HepG2 (cell line): ENCODE data around the gene ANKZF1. TPM values are rescaled to one million over a fixed set of nuclear protein-coding genes. Genes with fewer than 3 reads are reported as not detected.

ENCODE experiments used
- BORCS8-MEF2B ChIP-seq: sonication (generic); formaldehyde crosslinking; IDR thresholded peaks from 2 replicates; pipeline ENCODE4 v1.8.0; 2022; ENCODE audit warnings: mild to moderate bottlenecking, missing genetic modification reagents
- FOXC1 ChIP-seq: sonication (generic); formaldehyde crosslinking; IDR thresholded peaks from 2 replicates; pipeline ENCODE4 v1.8.0; 2022; ENCODE audit warnings: mild to moderate bottlenecking, missing genetic modification reagents, borderline replicate concordance
- MBNL3 ChIP-seq: fragments of 250-450 bp; sonication (Bioruptor Pico); conservative IDR thresholded peaks from 2 replicates; pipeline ENCODE4 v1.8.0; 2022; ENCODE audit warnings: mild to moderate bottlenecking, inconsistent platforms
- MXD4 ChIP-seq: IDR thresholded peaks from 2 replicates; pipeline ENCODE4 v1.6.1; 2016; ENCODE audit warnings: mild to moderate bottlenecking, missing biosample characterization, missing genetic modification reagents
- NFYC ChIP-seq: IDR thresholded peaks from 2 replicates; pipeline ENCODE4 v1.6.1; 2016; ENCODE audit warnings: missing genetic modification reagents, missing compliant biosample characterization
- PHF5A ChIP-seq: IDR thresholded peaks from one replicate; pipeline ENCODE4 v1.6.1; 2018; ENCODE audit warnings: low read depth, missing genetic modification reagents; ENCODE audit not compliant: unreplicated experiment
- RBM39 ChIP-seq: fragments of 200-400 bp; formaldehyde crosslinking; IDR thresholded peaks from one replicate; pipeline ENCODE4 v1.6.1; 2018; ENCODE audit warnings: antibody characterized with exemption, mild to moderate bottlenecking, low read depth, low read length; ENCODE audit not compliant: poor library complexity, severe bottlenecking
- SOX13 ChIP-seq, 3 experiments: fragments of 450-650 bp in 1 of 3; sonication (generic) in 1 of 3; formaldehyde crosslinking in 1 of 3; IDR thresholded peaks in 2 of 3; conservative IDR thresholded peaks in 1 of 3; 2 replicates each; pipeline versions ENCODE4 v1.5.0 to v1.6.1; 2016 to 2020; ENCODE audit warnings: antibody characterized with exemption in 1 of 3, mild to moderate bottlenecking in 1 of 3, missing compliant biosample characterization in 1 of 3, missing genetic modification reagents in 1 of 3, moderate library complexity in 1 of 3
- ZBTB39 ChIP-seq: sonication (generic); formaldehyde crosslinking; IDR thresholded peaks from 2 replicates; pipeline ENCODE4 v1.5.0; 2020; ENCODE audit warnings: missing genetic modification reagents
- ZMAT3 ChIP-seq: sonication (generic); formaldehyde crosslinking; conservative IDR thresholded peaks from 2 replicates; pipeline ENCODE4 v1.7.0; 2021; ENCODE audit warnings: missing genetic modification reagents
- ZNF224 ChIP-seq: sonication (generic); formaldehyde crosslinking; IDR thresholded peaks from 2 replicates; pipeline ENCODE4 v1.5.0; 2020; ENCODE audit warnings: mild to moderate bottlenecking, missing genetic modification reagents
- ZNF432 ChIP-seq: sonication (generic); formaldehyde crosslinking; IDR thresholded peaks from 2 replicates; pipeline ENCODE4 v1.5.0; 2020; ENCODE audit warnings: missing genetic modification reagents, mild to moderate bottlenecking, borderline replicate concordance
- ZNF569 ChIP-seq: sonication (generic); formaldehyde crosslinking; IDR thresholded peaks from 2 replicates; pipeline ENCODE4 v1.5.0; 2020; ENCODE audit warnings: mild to moderate bottlenecking, missing genetic modification reagents, moderate library complexity, borderline replicate concordance
- ZNF609 ChIP-seq: sonication (generic); formaldehyde crosslinking; IDR thresholded peaks from 2 replicates; pipeline ENCODE4 v1.4.0; 2020; ENCODE audit warnings: mild to moderate bottlenecking, missing genetic modification reagents, borderline replicate concordance
- ZNF652 ChIP-seq: IDR thresholded peaks from 2 replicates; pipeline ENCODE4 v1.6.1; 2016; ENCODE audit warnings: low read depth, borderline replicate concordance
- ZNF704 ChIP-seq: sonication (generic); formaldehyde crosslinking; IDR thresholded peaks from 2 replicates; pipeline ENCODE4 v1.8.1; 2023; ENCODE audit warnings: mild to moderate bottlenecking, inconsistent platforms, moderate library complexity, missing genetic modification reagents, borderline replicate concordance
- ZUFSP ChIP-seq: sonication (generic); formaldehyde crosslinking; IDR thresholded peaks from 2 replicates; pipeline ENCODE4 v1.9.0; 2021; ENCODE audit warnings: missing genetic modification reagents, mild to moderate bottlenecking, borderline replicate concordance
- ZZZ3 ChIP-seq: sonication (generic); formaldehyde crosslinking; IDR thresholded peaks from 2 replicates; pipeline ENCODE4 v1.4.0; 2020; ENCODE audit warnings: missing genetic modification reagents, mild to moderate bottlenecking, borderline replicate concordance
- polyA plus RNA-seq, 8 experiments: library from polyadenylated mRNA; depleted of rRNA in 3 of 8; stranded (reverse) in 7 of 8; unstranded in 1 of 8; fragments of >200 nt; fragmentation: Illumina TruSeq in 4 of 8; extraction: Trizol in 4 of 8; gene quantifications; 2 replicates each; pipeline versions ENCODE4 v1.2.1 to v1.2.3, GENCODE V29; 2011 to 2016; ENCODE audit warnings: low read depth in 4 of 8, missing spikeins in 1 of 8, mixed read lengths in 1 of 8; ENCODE audit not compliant: insufficient read depth in 1 of 8
- total RNA-seq, 5 experiments: library from RNA; depleted of rRNA; stranded (reverse); fragments of >200 nt; fragmentation: Illumina TruSeq; extraction: Trizol; gene quantifications; 2 replicates each; pipeline ENCODE4 v1.2.3, GENCODE V29; 2016; ENCODE audit warnings: low read depth in 1 of 5

The ANKZF1 gene
- total and polyA plus RNA-seq, 2 of the 13 experiments (the other 11 are each of a cell fraction or from before 2014, with no cell fraction given) = 25.3 to 128 TPM

- no peak for TF ChIP-seq PHF5A (CRISPR knock-in tag)
- TF ChIP-seq MBNL3 = no peak
- no peak for TF ChIP-seq BORCS8-MEF2B (CRISPR knock-in tag)
- TF ChIP-seq SOX13 (IDR thresholded peaks at IDR 0.05) = no peak
- TF ChIP-seq SOX13 (CRISPR knock-in tag; conservative IDR thresholded peaks at IDR 0.05 in 1 of 2, IDR thresholded peaks at IDR 0.05 in 1 of 2) = no peak
- TF ChIP-seq ZNF224 (CRISPR knock-in tag) = no peak
- TF ChIP-seq NFYC (CRISPR knock-in tag) = 0 out of 2 replicates have a peak, but pooled peaks have one; percentile 7
- TF ChIP-seq MXD4 = no peak
- TF ChIP-seq ZNF432 (CRISPR knock-in tag) = no peak
- TF ChIP-seq ZMAT3 (CRISPR knock-in tag) = 0 out of 2 replicates have a peak, but pooled peaks have one; percentile 30
- no peak for TF ChIP-seq ZNF569 (CRISPR knock-in tag)
- TF ChIP-seq ZNF609 (CRISPR knock-in tag) = no peak
- TF ChIP-seq RBM39 = no peak
- TF ChIP-seq ZNF652 (CRISPR knock-in tag) = no peak
- TF ChIP-seq ZBTB39 (CRISPR knock-in tag) = 0 out of 2 replicates have a peak, but pooled peaks have one; percentile 24
- TF ChIP-seq ZNF704 (CRISPR knock-in tag) = no peak; the same call in 1 of the 2 replicates
- no peak for TF ChIP-seq ZZZ3 (CRISPR knock-in tag)
- no peak for TF ChIP-seq ZUFSP (CRISPR knock-in tag)
- TF ChIP-seq FOXC1 (CRISPR knock-in tag) = 0 out of 2 replicates have a peak, but pooled peaks have one; percentile 3
Observed at GRCh38 chr2:219207134-219207883, 22.3 kb upstream of the ANKZF1 start (continued).
